ENCODE results near the gene GRSF1.
A peak's percentile ranks its signal among the peaks of the same experiment; 100 is the strongest.
"Not testable (repeated sequence)": the region's sequence is repeated elsewhere in the genome, so short reads cannot be mapped to it uniquely, and the experiment has no call there.

Gene GRSF1

GRCh38 chr4:70836081-70836480 is 3.6 kb downstream of the GRSF1 start:
- no peak for DNase-seq (ENCODE audit: extremely low read depth in 1 of 2, low read depth in 1 of 2)

- DNase-seq (ENCODE audit: extremely low read depth in 1 of 2, low read depth in 1 of 2), result no peak
Measured at GRCh38 chr4:70833675-70834074, 6.0 kb downstream of the GRSF1 start.

- no peak for DNase-seq (ENCODE audit: extremely low read depth in 1 of 2, low read depth in 1 of 2)
Measured at GRCh38 chr4:70831293-70831692, 8.4 kb downstream of the GRSF1 start.

- DNase-seq (ENCODE audit: extremely low read depth in 1 of 2, low read depth in 1 of 2), result no peak
Measured at GRCh38 chr4:70830054-70830453, 9.6 kb downstream of the GRSF1 start.

- DNase-seq (ENCODE audit: extremely low read depth in 1 of 2, low read depth in 1 of 2), result no peak
Measured at GRCh38 chr4:70829492-70829891, 10.2 kb downstream of the GRSF1 start.

GRCh38 chr4:70829015-70829414 is 10.7 kb downstream of the GRSF1 start:
- no peak for DNase-seq (ENCODE audit: extremely low read depth in 1 of 2, low read depth in 1 of 2)

GRCh38 chr4:70818921-70819320 is 20.8 kb downstream of the GRSF1 start:
- DNase-seq (ENCODE audit: extremely low read depth in 1 of 2, low read depth in 1 of 2), result no peak

- DNase-seq (ENCODE audit: extremely low read depth in 1 of 2, low read depth in 1 of 2), result no peak
Measured at GRCh38 chr4:70818173-70818855, 21.4 kb downstream of the GRSF1 start.

GRCh38 chr4:70816894-70817293 is 22.8 kb downstream of the GRSF1 start:
- no peak for DNase-seq (ENCODE audit: extremely low read depth in 1 of 2, low read depth in 1 of 2)

GRCh38 chr4:70815370-70815769 is 24.3 kb downstream of the GRSF1 start:
- DNase-seq (ENCODE audit: extremely low read depth in 1 of 2, low read depth in 1 of 2), result no peak

- no peak for DNase-seq (ENCODE audit: extremely low read depth in 1 of 2, low read depth in 1 of 2)
Measured at GRCh38 chr4:70808151-70808550, 31.5 kb downstream of the GRSF1 start.

GRCh38 chr4:70802928-70803580 is 36.6 kb downstream of the GRSF1 start:
- DNase-seq (ENCODE audit: extremely low read depth in 1 of 2, low read depth in 1 of 2), result no peak

- peak in 1 of 2 donors; percentile 1 for DNase-seq (ENCODE audit: extremely low read depth in 1 of 2, low read depth in 1 of 2)
Measured at GRCh38 chr4:70801265-70801809, 38.4 kb downstream of the GRSF1 start.

GRCh38 chr4:70793626-70794025 is 46.1 kb downstream of the GRSF1 start:
- DNase-seq (ENCODE audit: extremely low read depth in 1 of 2, low read depth in 1 of 2), result no peak

GRCh38 chr4:70788733-70789132 is 51.0 kb downstream of the GRSF1 start:
- DNase-seq (ENCODE audit: extremely low read depth in 1 of 2, low read depth in 1 of 2), result no peak

- DNase-seq (ENCODE audit: extremely low read depth in 1 of 2, low read depth in 1 of 2), result no peak
Measured at GRCh38 chr4:70787496-70787895, 52.2 kb downstream of the GRSF1 start.

GRCh38 chr4:70783096-70783495 is 56.6 kb downstream of the GRSF1 start:
- no peak for DNase-seq (ENCODE audit: extremely low read depth in 1 of 2, low read depth in 1 of 2)

GRCh38 chr4:70778888-70779422 is 60.7 kb downstream of the GRSF1 start:
- DNase-seq (ENCODE audit: extremely low read depth in 1 of 2, low read depth in 1 of 2), result no peak

- DNase-seq (ENCODE audit: extremely low read depth in 1 of 2, low read depth in 1 of 2), result no peak
Measured at GRCh38 chr4:70772929-70773555, 66.6 kb downstream of the GRSF1 start.

GRCh38 chr4:70769396-70769795 is 70.3 kb downstream of the GRSF1 start:
- DNase-seq (ENCODE audit: extremely low read depth in 1 of 2, low read depth in 1 of 2), result not testable (repeated sequence)

GRCh38 chr4:70768301-70768948 is 71.3 kb downstream of the GRSF1 start:
- no peak for DNase-seq (ENCODE audit: extremely low read depth in 1 of 2, low read depth in 1 of 2)
